HCT116 (cell line): Measurements from ENCODE around the gene INPP5B. TPM values are rescaled to one million over a fixed set of nuclear protein-coding genes. Genes with fewer than 3 reads are reported as not detected.

ENCODE experiments used
- ATAC-seq: fragments of 200-7000 bp; cut with Tn5 transposase; 2 replicates; pipeline ENCODE4 v1.9.1; 2020; ENCODE audit warnings: mild to moderate bottlenecking, moderate library complexity
- BruUV-seq: library from RNA; stranded (reverse); fragments of 400-500 nt; replicated peaks from 2 replicates; lab custom pipeline; 2021; lab: Mats Ljungman, UMichigan
- CTCF ChIA-PET: fragments of 300-600 bp; sonication (Branson Sonifier 250); formaldehyde crosslinking; loops from one replicate; lab custom pipeline; 2021; ENCODE audit warnings: antibody characterized with exemption; lab: Charles Lee
- POLR2A ChIA-PET: fragments of 300-600, 350-600 bp; sonication (Branson Sonifier 250); formaldehyde crosslinking; loops from one replicate; lab custom pipeline; 2021; ENCODE audit warnings: antibody characterized with exemption; lab: Charles Lee
- RAD21 ChIA-PET, 2 experiments: fragments of 300-600 bp; sonication (Branson Sonifier 250); formaldehyde crosslinking; loops; one replicate each; lab custom pipeline; 2023; ENCODE audit warnings: low total read pairs in 2 of 2; ENCODE audit not compliant: uncharacterized antibody in 2 of 2, unreplicated experiment in 2 of 2, low non-redundant PET in 1 of 2; lab: Charles Lee
- DNase-seq: peaks from one replicate; pipeline ENCODE4 v3.0.0-alpha.2; 2010; ENCODE audit warnings: low read depth, low spot score
- H2AFZ ChIP-seq: fragments of 200-600 bp; shearing (Covaris generic), sonication (generic); 2 replicates; pipeline ENCODE4 v1.6.1; 2017; ENCODE audit warnings: low read depth, mixed run types, mixed read lengths, antibody characterized with exemption, low read length; ENCODE audit not compliant: poor library complexity, severe bottlenecking
- H3K27ac ChIP-seq: 2 replicates; pipeline ENCODE4 v1.5.1; 2012; ENCODE audit warnings: low read depth, low read length
- H3K27me3 ChIP-seq: fragments of 200-600 bp; sonication (generic); 2 replicates; pipeline ENCODE4 v1.6.1; 2016; ENCODE audit warnings: mixed run types, low read length, mixed read lengths; ENCODE audit not compliant: insufficient read depth
- H3K36me3 ChIP-seq, 2 experiments: fragments of 200-500 bp in 1 of 2; fragments of 200-600 bp in 1 of 2; sonication (Bioruptor generic) in 1 of 2; sonication (generic) in 1 of 2; 2 replicates each; pipeline versions ENCODE4 v1.5.1 to v1.6.1; 2014 to 2016; ENCODE audit warnings: low read length in 2 of 2, inconsistent platforms in 1 of 2, mixed read lengths in 1 of 2, mixed run types in 1 of 2; ENCODE audit not compliant: insufficient read depth in 2 of 2, control insufficient read depth in 1 of 2
- H3K4me1 ChIP-seq, 2 experiments: fragments of 200-600 bp in 1 of 2; sonication (generic) in 1 of 2; 2 replicates each; pipeline versions ENCODE4 v1.5.1 to v1.6.1; 2012 to 2017; ENCODE audit warnings: low read length in 2 of 2, inconsistent platforms in 1 of 2, mild to moderate bottlenecking in 1 of 2, mixed read lengths in 1 of 2, mixed run types in 1 of 2, moderate library complexity in 1 of 2; ENCODE audit not compliant: insufficient read depth in 2 of 2, control insufficient read depth in 1 of 2
- H3K4me2 ChIP-seq: fragments of 200-600 bp; sonication (generic); 2 replicates; pipeline ENCODE4 v1.6.1; 2017; ENCODE audit warnings: mixed run types, low read length, mixed read lengths
- H3K4me3 ChIP-seq, 2 experiments: fragments of 200-600 bp in 1 of 2; sonication (generic) in 1 of 2; replicated peaks in 1 of 2; 2 replicates each; pipeline ENCODE4 v1.5.1; 2011 to 2016; ENCODE audit warnings: low read length in 2 of 2, control low read depth in 1 of 2, low read depth in 1 of 2, mild to moderate bottlenecking in 1 of 2, mixed read lengths in 1 of 2, mixed run types in 1 of 2
- H3K79me2 ChIP-seq: fragments of 200-600 bp; sonication (generic); 2 replicates; pipeline ENCODE4 v1.6.1; 2017; ENCODE audit warnings: mild to moderate bottlenecking, mixed run types, low read length, moderate library complexity, mixed read lengths; ENCODE audit not compliant: insufficient read depth
- H3K9ac ChIP-seq: fragments of 200-600 bp; sonication (generic); 2 replicates; pipeline ENCODE4 v1.6.1; 2016; ENCODE audit warnings: low read length, mixed read lengths
- H3K9me2 ChIP-seq: fragments of 200-600 bp; sonication (generic), shearing (Covaris generic); 2 replicates; pipeline ENCODE4 v1.6.1; 2017; ENCODE audit warnings: mixed run types, mild to moderate bottlenecking, moderate library complexity; ENCODE audit not compliant: insufficient read depth
- H3K9me3 ChIP-seq, 2 experiments: fragments of 200-500 bp in 1 of 2; fragments of 200-600 bp in 1 of 2; sonication (Bioruptor generic) in 1 of 2; sonication (generic) in 1 of 2; 2 replicates each; pipeline ENCODE4 v1.6.1; 2014 to 2017; ENCODE audit warnings: low read length in 2 of 2, mixed read lengths in 2 of 2, inconsistent platforms in 1 of 2, low read depth in 1 of 2, mild to moderate bottlenecking in 1 of 2, mixed run types in 1 of 2, moderate library complexity in 1 of 2; ENCODE audit not compliant: control insufficient read depth in 1 of 2, insufficient read depth in 1 of 2
- H4K20me1 ChIP-seq: fragments of 200-600 bp; sonication (generic), shearing (Covaris generic); 2 replicates; pipeline ENCODE4 v1.6.1; 2017; ENCODE audit warnings: mixed run types, mild to moderate bottlenecking, moderate library complexity; ENCODE audit not compliant: insufficient read depth
- CBX3 ChIP-seq: IDR thresholded peaks from 2 replicates; pipeline ENCODE4 v1.6.1; 2012; ENCODE audit warnings: low read depth
- EGR1 ChIP-seq: IDR thresholded peaks from 2 replicates; pipeline ENCODE4 v1.6.1; 2012; ENCODE audit warnings: low read depth
- EZH2 ChIP-seq: fragments of 200-600 bp; sonication (generic); IDR thresholded peaks from 2 replicates; pipeline ENCODE4 v1.6.1; 2017; ENCODE audit warnings: antibody characterized with exemption, mixed run types
- FOSL1 ChIP-seq: IDR thresholded peaks from 2 replicates; pipeline ENCODE4 v1.6.1; 2012; ENCODE audit warnings: low read depth
- JUND ChIP-seq: IDR thresholded peaks from 2 replicates; pipeline ENCODE4 v1.6.1; 2012
- POLR2A ChIP-seq: IDR thresholded peaks from 2 replicates; pipeline ENCODE4 v1.7.0; 2011; ENCODE audit warnings: borderline replicate concordance; ENCODE audit not compliant: insufficient read depth, insufficient read length; ENCODE audit errors: extremely low read depth
- POLR2AphosphoS5 ChIP-seq: IDR thresholded peaks from 2 replicates; pipeline ENCODE4 v1.6.1; 2011; ENCODE audit warnings: mild to moderate bottlenecking, low read depth, low read length, moderate library complexity
- RAD21 ChIP-seq: IDR thresholded peaks from 2 replicates; pipeline ENCODE4 v1.6.1; 2012; ENCODE audit warnings: low read depth, mild to moderate bottlenecking
- SP1 ChIP-seq: IDR thresholded peaks from 2 replicates; pipeline ENCODE4 v1.6.1; 2012; ENCODE audit warnings: low read depth
- SRF ChIP-seq: IDR thresholded peaks from 2 replicates; pipeline ENCODE4 v1.6.1; 2012; ENCODE audit warnings: low read depth
- TCF7L2 ChIP-seq: IDR thresholded peaks from 2 replicates; pipeline ENCODE4 v1.7.0; 2011; ENCODE audit warnings: borderline replicate concordance, inconsistent platforms; ENCODE audit not compliant: insufficient read depth, insufficient read length; ENCODE audit errors: extremely low read depth
- YY1 ChIP-seq: IDR thresholded peaks from 2 replicates; pipeline ENCODE4 v1.6.1; 2011; ENCODE audit warnings: low read length, low read depth, moderate library complexity, mild to moderate bottlenecking; ENCODE audit not compliant: insufficient replicate concordance; ENCODE audit errors: extremely low read depth
- ZFX ChIP-seq: fragments of 450-650 bp; IDR thresholded peaks from 2 replicates; pipeline ENCODE4 v1.6.1; 2017
- ZNF274 ChIP-seq: fragments of 200-500 bp; sonication (Bioruptor generic); IDR thresholded peaks from 2 replicates; pipeline ENCODE4 v1.6.1; 2014; ENCODE audit warnings: mild to moderate bottlenecking, low read depth, low read length, inconsistent platforms
- intact Hi-C: fragments of 100-400 bp; cut with micrococcal nuclease; formaldehyde crosslinking; loops from 2 replicates; pipeline ENCODE4 v1.10.0; 2022
- total RNA-seq: library from RNA; stranded (reverse); gene quantifications from one replicate; pipeline ENCODE4 v1.2.1, GENCODE V29; 2021; ENCODE audit not compliant: unreplicated experiment
- TF ChIP-seq, protein P1 (sequence below), 3 experiments: fragments of 200-600 bp in 1 of 3; sonication (generic) in 1 of 3; IDR thresholded peaks in 2 of 3; conservative IDR thresholded peaks in 1 of 3; 2 replicates each; pipeline ENCODE4 v1.5.1; 2012 to 2017; ENCODE audit warnings: low read depth in 2 of 3, low read length in 2 of 3, antibody characterized with exemption in 1 of 3, borderline replicate concordance in 1 of 3, control low read depth in 1 of 3, mild to moderate bottlenecking in 1 of 3, mixed read lengths in 1 of 3, mixed run types in 1 of 3, moderate library complexity in 1 of 3; ENCODE audit not compliant: insufficient read depth in 1 of 3
- TF ChIP-seq, protein P2 (sequence below): IDR thresholded peaks from 2 replicates; pipeline ENCODE4 v1.6.1; 2012
- TF ChIP-seq, protein P3 (sequence below): IDR thresholded peaks from 2 replicates; pipeline ENCODE4 v1.6.1; 2012; ENCODE audit warnings: low read depth
- TF ChIP-seq, protein P4 (sequence below): IDR thresholded peaks from 2 replicates; pipeline ENCODE4 v1.6.1; 2012

INPP5B gene
- total RNA-seq, 1 experiment from 2014 or later, result 20.8 TPM

DNA sequence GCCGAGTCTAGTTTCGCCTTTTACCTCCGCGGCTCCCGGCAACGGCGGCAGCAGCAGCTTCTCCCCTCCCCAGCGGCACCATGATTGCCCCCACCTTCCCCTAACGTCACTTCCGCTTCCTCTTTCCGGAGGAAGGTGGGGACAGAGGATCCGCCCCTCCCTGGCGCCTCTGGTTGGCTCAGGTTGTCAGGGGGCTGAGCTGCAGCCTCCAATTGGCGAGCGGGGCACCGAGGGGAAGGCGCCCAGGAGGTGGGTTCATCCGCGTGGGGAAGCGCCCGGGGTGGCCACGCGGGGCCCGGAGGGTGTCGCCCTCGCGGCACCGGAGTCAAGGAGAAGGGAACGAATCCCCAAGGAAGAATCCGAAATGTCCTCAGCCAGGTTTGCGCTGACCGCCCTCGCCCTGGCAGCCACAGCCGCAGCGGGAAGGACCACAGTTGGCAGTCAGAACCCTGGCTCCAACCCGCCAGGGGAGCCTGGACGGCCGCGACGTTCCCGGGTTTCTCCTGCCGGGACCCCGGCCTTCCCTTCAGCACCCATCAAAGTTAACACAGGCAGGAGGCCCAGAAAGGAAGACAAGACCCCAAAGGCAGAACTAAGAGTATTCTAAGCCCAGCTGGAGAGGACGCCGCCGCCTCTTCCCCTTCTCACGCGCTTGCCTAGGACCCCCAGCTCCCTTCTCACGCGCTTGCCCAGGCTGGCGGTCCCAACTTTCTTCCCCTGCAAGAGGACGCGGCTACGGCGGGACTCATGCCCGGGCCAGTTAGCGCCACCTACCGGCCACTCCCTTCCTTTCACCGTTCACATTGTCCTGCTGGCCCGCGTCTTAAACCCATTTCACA, 87.1 kb downstream of the INPP5B start, which contains the start of gene MTF1 (continued):
- TF ChIP-seq, protein P1, sequence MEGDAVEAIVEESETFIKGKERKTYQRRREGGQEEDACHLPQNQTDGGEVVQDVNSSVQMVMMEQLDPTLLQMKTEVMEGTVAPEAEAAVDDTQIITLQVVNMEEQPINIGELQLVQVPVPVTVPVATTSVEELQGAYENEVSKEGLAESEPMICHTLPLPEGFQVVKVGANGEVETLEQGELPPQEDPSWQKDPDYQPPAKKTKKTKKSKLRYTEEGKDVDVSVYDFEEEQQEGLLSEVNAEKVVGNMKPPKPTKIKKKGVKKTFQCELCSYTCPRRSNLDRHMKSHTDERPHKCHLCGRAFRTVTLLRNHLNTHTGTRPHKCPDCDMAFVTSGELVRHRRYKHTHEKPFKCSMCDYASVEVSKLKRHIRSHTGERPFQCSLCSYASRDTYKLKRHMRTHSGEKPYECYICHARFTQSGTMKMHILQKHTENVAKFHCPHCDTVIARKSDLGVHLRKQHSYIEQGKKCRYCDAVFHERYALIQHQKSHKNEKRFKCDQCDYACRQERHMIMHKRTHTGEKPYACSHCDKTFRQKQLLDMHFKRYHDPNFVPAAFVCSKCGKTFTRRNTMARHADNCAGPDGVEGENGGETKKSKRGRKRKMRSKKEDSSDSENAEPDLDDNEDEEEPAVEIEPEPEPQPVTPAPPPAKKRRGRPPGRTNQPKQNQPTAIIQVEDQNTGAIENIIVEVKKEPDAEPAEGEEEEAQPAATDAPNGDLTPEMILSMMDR (IDR thresholded peaks at IDR 0.05 in 2 of 3, conservative IDR thresholded peaks at IDR 0.05 in 1 of 3; ENCODE audit: borderline replicate concordance in 1 of 3, insufficient read depth in 1 of 3, low read depth in 2 of 3, low read length in 2 of 3), result peak; percentile 72 to 93 (median 85)
- no peak for TF ChIP-seq ZNF274

DNA sequence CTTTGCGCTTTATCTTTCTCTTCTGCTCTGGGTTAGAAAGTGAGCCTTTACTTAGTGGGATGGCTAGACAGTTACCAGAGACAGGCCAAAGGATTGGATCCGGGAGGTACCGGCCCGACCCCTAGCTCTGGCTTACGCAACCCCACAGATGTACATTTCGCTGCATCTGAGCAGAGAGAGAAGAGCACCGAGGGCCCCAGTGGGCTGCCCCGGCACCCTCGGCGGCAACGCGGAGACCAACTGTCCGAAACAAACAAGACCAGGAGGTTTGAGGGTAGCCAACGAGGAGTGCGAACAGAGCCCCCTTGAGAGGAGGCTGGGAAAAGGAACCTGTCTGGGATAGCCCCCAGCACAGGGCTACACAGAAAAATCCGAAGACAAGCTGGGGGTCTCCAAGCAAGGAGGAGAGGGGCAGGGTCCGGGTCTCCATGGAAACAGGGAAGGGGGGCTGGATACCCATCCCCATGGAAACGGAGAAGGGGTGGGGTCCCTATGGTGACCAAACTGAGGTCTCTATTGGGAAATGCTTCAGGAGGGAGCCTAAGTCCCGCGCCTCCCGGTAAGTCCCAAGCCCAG, 87.8 kb downstream of the INPP5B start:
- POLR2A ChIA-PET, result interaction anchor here (0.7 to 2.1 kb wide), 3 partner anchors 8 to 51 kb away, joined by 3 to 10 read pairs (median 3); partner anchors contain the start of genes C1orf122 and YRDC
- peaks cover 9 to 17% of the 10 kb centered on the region in 2 experiments; a peak in 3 of 4 replicates for H3K36me3 ChIP-seq
- H3K27me3 ChIP-seq, result no peaks in the 10 kb centered on the region
- intact Hi-C loops, result loop anchor here (1.0 to 2.0 kb wide), 2 partner anchors 48 to 168 kb away; a partner anchor contains a TSS
- H3K9me2 ChIP-seq, result no peaks in the 10 kb centered on the region
- H2AFZ ChIP-seq, result no peak overlapping the region
- peak overlapping the region; percentile 85 for H3K27ac ChIP-seq
- RAD21 ChIA-PET, result interaction anchor here (0.6 to 1.6 kb wide), 3 partner anchors 50 to 365 kb away, joined by 3 to 4 read pairs (median 4); partner anchors contain the start of genes YRDC (in 2 of the 2) and C1orf122 (in 1 of the 2)
- no peaks in the 10 kb centered on the region; the same call in 1 of the 2 replicates for H4K20me1 ChIP-seq
- peaks cover 48% of the 10 kb centered on the region for H3K79me2 ChIP-seq
- DNase-seq, result no peak
- peak overlapping the region; percentile 88 for H3K9ac ChIP-seq
- H3K4me3 ChIP-seq, result peak overlapping the region; percentile 94 to 99
- H3K9me3 ChIP-seq, result no peaks in the 10 kb centered on the region
- CTCF ChIA-PET, result interaction anchor here (1.0 to 1.9 kb wide), 7 partner anchors 8 to 168 kb away, joined by 3 to 10 read pairs (median 7); partner anchors contain the start of genes C1orf122, CDCA8 and YRDC
- H3K4me2 ChIP-seq, result peak overlapping the region; percentile 82
- TSS peak; percentile 71 for BruUV-seq
- H3K4me1 ChIP-seq, result peaks cover 11 to 15% of the 10 kb centered on the region in 2 experiments
- peak; percentile 23 for ATAC-seq
- TF ChIP-seq EZH2, result no peak
- TF ChIP-seq, protein P2, sequence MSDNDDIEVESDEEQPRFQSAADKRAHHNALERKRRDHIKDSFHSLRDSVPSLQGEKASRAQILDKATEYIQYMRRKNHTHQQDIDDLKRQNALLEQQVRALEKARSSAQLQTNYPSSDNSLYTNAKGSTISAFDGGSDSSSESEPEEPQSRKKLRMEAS, result no peak
- TF ChIP-seq SRF, result no peak
- no peak for TF ChIP-seq ZFX
- no peak for TF ChIP-seq FOSL1
- no peak for TF ChIP-seq POLR2A
- no peak for TF ChIP-seq SP1
- no peak for TF ChIP-seq POLR2AphosphoS5
- no peak for TF ChIP-seq TCF7L2
- no peak for TF ChIP-seq RAD21
- no peak for TF ChIP-seq EGR1
- TF ChIP-seq, protein P3, sequence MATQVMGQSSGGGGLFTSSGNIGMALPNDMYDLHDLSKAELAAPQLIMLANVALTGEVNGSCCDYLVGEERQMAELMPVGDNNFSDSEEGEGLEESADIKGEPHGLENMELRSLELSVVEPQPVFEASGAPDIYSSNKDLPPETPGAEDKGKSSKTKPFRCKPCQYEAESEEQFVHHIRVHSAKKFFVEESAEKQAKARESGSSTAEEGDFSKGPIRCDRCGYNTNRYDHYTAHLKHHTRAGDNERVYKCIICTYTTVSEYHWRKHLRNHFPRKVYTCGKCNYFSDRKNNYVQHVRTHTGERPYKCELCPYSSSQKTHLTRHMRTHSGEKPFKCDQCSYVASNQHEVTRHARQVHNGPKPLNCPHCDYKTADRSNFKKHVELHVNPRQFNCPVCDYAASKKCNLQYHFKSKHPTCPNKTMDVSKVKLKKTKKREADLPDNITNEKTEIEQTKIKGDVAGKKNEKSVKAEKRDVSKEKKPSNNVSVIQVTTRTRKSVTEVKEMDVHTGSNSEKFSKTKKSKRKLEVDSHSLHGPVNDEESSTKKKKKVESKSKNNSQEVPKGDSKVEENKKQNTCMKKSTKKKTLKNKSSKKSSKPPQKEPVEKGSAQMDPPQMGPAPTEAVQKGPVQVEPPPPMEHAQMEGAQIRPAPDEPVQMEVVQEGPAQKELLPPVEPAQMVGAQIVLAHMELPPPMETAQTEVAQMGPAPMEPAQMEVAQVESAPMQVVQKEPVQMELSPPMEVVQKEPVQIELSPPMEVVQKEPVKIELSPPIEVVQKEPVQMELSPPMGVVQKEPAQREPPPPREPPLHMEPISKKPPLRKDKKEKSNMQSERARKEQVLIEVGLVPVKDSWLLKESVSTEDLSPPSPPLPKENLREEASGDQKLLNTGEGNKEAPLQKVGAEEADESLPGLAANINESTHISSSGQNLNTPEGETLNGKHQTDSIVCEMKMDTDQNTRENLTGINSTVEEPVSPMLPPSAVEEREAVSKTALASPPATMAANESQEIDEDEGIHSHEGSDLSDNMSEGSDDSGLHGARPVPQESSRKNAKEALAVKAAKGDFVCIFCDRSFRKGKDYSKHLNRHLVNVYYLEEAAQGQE, result no peak
- no peak for TF ChIP-seq JUND
- TF ChIP-seq, protein P4, sequence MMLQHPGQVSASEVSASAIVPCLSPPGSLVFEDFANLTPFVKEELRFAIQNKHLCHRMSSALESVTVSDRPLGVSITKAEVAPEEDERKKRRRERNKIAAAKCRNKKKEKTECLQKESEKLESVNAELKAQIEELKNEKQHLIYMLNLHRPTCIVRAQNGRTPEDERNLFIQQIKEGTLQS, result no peak
- no peak for TF ChIP-seq YY1
- TF ChIP-seq CBX3, result no peak
